Measurements from ENCODE around the gene PINK1.

Gene PINK1

DNA sequence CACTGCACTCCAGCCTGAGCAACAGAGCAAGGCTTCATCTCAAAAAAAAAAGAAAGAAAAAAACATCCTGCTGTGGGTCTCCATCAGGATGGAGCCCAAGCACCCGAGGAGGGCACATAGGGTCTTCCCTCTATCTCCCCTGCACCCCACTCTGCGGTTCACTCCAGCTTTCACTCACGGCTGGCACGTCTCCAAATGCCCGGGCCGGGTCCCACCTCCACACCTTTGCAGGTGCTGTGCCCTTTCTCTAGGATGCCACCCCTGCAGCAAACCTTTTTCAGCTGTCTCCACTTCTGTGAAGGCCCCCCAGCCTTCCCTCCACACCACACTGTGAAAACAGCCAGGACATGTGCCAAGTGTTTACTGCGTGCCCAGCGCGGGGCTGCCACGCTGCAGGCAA, 50.4 kb downstream of the PINK1 start:
- no peak for DNase-seq

DNA sequence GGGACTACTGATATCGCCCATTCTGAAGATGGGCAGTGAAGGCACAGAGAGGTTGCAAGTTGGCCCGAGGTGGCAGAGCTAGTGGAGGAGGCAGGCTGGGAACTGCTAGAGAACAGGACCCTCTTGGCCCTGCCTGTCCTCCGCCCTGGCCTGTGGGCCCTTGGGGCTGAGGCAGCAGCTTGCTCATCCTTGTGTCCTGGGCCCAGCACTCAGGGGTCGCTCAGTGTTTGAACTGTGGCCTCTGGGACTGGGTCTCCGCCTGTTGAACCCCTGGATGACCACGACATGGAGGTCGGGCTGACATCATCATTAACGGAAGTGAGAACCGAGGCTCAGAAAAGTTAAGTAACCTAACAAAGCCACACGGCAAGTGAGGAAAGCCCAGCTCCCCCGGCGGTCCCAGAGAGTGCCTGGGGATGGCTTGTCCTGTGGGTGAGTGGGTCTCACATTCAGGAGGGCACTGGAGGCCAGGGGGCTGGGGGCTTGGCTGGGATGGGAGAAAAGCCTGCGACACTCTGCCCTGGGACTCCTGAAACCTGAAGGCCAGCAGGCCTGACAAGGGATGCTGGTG, 50.9 kb downstream of the PINK1 start:
- DNase-seq = no peak

DNA sequence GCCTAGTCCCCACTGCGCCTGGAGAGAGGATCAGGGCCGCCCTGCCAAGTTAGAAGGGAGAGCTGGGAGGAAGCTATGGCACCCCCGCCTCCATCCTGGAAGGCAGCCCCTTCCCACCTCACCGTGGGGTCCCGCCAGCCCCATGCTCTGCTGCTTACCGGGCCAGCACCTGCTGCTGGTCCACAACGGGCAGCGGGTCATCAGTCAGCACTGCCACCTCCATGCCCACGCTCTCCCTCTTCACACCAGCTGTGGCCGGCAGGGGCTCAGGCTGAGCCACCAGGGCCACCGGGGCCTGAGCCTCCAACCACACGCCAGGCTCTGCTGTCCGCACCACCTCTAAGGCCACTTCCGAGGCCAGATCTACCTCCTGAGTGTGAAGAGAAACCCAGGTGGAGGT, 51.4 kb downstream of the PINK1 start:
- no peak for DNase-seq

DNA sequence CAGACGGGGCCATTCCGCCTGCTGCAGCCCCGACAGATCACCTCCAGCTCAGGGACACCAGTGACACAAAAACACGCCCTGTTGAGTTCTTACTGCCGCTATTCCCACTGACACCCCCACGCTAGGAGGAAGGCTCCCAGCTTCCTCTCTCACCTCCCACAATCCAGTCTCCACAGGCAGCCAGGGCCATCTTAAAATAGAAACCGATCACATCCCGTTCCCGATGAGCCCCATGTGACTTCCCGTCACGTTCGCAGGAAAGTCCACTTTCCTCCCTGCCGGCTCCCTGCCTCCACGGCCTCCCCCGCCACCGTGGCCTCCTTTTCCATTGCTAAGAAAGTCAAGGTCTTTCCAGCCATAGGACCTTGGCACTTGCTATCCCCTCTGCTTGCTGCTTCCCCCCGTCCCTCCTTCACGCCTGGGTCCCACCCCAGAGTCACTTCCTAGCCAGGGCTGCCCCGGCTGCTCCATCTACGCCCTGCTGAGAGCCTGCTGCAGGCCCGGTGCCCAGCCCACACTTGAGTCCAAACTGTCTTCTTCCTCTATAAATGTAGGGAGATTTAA, 51.9 kb downstream of the PINK1 start:
- no peak for DNase-seq

DNA sequence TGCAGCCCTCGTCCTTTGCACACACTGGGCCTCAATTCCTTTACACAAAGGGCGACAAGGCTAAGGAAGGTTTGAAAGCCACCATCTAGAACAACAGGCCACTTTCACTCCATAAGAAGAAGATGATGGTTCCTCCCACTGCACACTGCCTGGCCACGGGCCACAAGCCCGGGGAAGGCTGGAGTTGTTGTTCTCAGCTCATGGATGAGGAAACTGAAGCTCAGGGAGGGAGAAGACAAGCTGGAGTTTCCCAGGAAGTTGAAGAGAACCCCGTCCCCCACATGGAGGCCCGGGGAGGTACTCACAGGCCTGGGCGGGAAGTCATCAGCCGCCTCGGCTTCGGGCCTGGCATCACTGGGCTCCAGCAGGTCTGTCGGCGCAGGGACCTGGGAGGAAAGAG, 52.5 kb downstream of the PINK1 start:
- no peak for DNase-seq

DNA sequence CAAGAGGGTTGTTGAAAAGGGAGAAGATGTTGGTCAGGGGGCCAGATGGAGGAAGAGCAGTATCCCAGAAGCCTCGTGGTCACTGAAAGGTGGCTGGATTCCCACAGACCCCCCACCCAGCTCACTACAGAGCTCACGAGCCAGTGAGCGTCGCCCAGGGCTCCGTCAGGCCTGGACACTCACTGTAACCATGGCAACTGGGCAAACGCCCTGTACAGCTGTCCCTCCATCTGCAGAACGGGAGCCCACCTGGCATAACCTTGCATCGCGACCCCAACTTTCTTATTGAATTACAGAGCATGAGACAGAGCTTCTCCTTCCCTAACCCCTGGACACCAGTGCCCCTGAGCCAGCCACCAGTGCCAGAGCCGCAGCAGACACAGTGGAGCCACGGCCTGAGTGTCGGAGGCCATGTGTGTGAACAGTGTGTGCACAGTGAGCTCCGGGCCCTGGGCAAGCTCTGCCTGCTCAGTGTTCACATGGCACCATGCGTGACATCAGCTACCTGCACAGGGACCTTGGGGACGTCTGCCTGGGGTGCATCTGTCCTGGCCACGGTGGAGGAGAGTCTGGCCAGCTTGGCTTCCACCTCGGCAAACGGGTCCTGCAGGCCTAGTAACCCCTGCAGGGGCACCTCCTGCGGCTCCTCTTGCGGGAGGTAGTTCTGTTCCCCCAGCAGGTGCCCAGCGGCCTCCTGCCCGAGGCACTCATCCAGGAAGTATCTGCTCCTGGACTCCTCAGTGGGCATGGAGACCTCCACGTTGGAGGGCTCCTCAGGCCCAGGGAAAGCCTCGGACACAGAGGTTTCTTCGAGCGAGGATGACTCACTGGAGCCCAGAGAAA, 53.8 kb downstream of the PINK1 start:
- DNase-seq = no peak

DNA sequence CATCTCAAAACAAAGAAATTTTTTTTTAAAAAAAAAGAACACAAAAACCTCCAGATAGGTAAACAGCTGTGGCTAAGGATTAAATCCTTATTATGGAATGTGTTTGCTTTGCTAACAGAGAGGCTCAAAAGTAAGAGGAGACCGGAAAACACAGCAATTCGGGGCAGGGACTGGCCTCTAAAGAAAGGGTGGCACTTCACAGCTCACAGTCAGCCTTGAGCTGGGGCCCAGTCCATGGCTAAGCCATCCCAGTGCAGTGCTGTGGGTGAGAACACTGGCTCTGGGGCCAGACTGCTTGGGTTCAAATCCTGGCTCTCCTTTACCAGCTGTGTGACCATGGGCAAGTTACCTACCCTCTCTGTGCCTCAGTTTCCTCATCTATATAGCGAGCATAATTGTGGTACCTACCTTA, 56.4 kb downstream of the PINK1 start:
- DNase-seq = no peak

DNA sequence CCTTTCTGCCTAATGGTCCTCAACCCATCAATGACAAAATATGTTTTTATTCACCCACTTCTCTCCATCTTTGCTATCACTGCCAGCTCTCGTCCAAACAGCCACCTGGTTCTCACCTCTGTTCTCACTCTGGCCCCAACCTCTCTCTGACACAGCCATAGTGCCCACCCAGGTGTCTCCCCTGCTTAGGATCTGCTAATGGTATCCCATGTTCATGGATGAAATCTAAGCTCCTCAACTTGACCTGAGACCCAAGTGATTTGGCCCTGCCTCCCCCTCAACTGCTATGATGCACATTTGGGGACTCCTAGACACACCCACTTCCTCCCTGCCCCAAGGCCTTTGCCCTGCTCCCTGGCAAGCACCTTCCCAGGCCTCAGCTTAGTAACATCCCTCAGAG, 58.6 kb downstream of the PINK1 start:
- DNase-seq = no peak

DNA sequence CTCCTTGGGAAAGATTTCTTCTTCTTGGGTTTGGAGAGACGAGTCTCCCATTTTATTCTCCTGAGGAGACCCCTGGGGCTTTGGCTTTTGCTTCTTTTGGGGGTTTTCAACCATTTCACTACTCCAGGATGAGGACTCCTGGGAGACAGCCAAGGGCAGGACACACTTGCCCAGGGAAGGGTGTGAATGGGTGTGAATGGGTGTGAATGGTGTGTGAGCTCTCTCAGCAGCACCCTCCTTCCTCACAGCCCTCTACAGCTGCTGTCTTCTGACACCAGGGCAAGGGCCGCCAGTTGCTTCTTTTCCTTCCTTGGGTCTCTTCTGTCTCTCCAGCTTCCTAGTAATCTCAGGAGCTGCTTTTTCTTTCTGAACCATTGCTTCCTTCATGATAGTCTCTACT, 60.4 kb downstream of the PINK1 start:
- DNase-seq = no peak

DNA sequence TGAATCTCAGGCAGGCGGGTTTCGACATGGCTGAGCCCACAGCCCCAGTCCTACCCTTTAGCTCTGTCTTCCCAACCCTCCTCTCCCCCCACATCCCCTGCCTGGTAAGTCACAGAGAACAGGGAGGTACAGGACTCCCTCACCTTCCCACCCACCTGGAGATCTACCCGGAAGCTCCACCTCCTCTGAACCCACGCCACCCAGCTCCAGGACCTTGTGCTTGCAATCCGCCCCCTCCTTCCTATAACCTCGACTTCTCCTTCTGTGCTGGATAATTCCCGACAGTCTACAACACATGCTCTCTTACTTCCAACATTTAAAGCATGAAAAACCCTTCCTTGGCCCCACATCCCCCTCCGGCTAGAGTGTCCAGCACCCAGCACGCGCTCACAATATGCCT, 62.3 kb downstream of the PINK1 start:
- DNase-seq = no peak

DNA sequence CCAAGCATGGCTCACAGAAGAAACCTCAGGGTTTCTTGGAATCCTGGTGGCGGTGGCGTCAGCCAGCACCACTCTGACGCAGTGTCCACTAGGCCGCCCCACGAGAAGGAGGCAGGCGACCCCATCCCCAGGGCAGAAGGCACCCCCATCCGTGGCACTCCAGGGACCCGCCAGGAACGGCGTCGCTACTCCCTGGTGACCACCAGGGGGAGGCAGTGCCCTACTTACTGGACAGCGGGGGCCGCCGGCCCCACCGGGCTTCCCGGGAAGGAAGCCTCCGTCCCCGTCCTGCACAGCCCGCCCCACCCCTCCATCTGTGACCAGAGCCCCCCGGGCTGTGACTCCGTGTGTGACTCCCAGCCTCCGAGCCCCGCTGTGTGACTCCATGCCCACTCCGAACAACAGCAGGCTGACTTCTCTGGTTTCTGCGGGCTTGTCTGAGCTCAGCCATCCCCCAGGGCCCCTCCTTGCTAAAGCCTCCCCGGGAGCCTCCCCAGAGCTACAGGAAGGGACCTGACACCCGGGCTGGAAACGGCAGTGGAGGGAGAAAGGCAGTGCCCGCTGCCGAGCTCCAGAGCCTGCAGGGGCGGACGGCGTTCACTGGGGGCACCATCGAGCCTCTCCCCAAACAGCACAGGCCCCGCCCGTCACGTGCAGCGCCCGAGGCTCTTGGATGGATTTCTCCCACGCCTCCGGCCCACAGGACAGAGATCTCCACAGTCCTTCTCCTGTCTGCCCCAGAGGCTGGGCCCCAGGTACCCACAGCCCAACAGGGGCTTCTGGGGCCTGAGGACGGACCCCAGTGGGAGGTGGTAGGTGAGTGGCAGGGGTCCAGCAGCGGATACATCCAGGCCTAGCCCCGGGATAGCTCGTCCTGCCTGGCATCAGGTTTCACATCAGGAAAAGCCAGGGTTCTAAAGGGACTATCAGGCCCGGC, 63.4 kb downstream of the PINK1 start:
- peak; percentile 93 for DNase-seq

DNA sequence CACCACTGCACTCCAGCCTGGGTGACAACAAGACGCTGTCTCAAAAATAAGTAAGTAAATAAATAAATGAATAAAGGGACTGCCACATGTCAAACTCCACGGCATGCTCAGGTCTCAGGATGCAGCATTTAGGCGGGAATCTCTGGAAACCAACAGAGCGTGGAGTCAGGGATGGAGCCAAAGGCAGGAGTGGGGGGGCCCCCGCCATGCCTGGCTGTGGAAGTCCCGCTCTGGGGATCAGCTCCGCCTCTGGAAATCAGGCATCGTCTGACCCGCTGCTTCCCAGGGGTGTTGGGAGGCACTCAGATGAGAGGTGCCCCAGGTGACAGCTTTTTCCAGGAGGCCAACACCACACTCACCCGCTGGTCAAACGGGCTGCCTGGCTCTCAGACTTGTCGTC, 64.3 kb downstream of the PINK1 start:
- DNase-seq = no peak

DNA sequence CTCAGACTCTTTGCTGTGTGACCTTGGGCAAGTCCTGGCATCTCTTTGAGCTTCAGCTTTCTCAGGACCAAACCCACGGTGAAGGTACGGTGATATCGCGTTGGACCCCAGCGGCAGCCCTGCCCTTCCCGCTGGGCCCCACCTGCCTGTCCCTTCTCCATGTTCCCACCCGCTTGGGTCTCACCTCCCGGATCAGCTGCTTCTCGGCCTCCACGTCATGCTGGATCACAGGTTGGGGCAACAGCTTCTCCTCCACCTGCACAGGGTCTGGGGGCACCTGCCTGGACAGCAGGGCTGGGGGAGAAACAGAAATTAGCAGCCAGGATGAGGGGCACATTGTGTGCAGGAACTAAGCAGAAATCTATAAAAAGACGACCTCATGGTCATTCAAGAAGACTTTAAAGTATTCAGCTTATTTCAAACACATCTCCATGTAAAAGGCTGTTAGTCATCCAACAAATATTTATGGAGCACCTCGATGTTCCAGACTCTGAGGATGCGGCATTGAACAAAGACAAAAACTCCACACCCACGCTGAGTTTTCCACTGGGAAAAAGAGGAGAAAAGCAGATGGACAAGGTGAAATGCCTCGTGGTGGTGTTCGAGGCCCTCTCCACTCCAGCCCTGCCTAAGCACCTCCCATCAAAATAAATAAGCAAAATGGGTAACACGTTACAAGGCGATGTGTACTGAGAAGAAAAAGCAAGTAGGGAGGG, 65.1 kb downstream of the PINK1 start:
- DNase-seq = no peak

DNA sequence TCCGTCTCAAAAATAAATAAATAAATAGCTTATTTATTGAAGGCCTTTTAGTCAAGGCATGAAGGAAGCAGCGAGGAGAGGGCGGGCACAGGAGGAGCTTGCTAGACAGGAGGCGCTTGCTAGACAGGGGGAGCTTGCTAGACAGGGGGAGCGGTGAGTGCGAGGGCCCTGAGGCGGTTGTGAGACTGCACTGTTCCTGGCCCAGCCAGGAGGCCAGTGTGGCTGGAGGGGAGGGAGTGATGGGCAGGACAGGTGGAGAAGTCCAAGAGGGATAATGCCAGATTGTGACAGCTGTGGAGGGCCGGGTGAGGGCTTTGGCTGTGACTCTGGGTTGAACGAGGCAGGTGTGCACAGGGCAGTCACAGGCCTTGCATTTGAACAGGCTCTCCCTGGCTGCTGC, 66.3 kb downstream of the PINK1 start:
- DNase-seq = no peak

DNA sequence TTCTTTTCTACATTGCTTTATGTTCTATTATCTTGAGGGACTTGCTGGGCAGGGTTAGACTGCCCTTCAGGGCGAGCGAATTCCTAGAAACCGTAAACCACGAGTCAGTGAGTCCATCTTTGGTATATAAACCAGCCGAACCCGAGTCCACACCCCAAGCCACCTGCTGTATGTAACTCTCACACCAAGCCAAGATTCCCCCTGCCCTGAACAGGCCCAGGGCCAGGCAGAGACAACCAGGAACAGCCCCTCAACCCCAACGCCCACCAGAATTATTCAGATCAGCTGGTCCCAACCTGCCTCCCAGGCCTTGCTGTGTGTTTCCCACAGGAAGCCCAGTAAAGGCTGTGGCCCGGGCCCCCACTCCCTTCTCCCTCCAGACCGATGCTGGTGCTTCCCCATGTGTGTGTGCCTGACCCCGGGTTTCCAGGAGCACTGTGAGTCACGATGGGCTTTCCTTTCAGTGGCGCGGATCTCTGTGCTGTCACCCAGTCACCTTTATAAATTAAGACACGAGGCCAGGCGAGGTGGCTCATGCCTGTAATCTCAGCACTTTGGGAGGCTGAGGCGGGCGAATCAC, 67.5 kb downstream of the PINK1 start:
- DNase-seq = no peak

All from NCI-H1105 treated with DMSO at 0.1 percent for 48 hours (cell line).